ENCODE data around the gene INTS15.

The INTS15 gene

DNA sequence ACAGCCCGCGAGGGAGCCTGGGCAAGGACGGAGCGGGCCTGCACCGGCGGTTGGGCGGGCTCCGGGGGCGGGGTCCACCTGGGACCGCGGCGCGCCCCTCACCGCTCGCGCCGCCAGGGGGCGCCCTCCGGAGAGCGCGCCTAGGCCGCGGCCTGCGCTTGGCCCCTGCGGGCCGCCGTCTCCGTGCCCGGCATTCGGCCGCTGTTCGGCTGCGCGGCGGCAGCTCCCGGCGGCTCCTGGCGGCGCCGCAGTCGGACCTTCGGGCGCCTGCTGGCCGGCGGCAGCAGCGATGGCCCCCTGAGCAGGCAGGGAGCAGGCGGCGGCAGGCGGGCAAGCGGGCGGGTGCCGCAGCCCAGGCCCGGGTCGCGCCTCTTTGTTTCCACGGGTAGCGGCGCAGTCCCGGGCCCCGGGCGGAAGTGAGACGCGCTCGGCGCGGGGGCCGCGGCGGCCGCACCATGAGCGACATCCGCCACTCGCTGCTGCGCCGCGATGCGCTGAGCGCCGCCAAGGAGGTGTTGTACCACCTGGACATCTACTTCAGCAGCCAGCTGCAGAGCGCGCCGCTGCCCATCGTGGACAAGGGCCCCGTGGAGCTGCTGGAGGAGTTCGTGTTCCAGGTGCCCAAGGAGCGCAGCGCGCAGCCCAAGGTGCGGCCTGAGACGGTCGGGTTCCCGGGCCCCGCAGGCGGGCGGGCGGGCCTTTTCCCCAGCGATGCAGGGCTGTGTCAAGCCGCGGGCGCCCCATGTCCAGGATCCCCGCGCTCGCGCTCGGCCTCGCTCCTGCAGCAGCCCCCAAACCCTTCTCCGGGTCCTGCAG, at the start of gene INTS15:
TSS of gene INTS15 (plus strand) at position 193 of the 816 bp plus-strand sequence. CDS start at position 456, 263 bp downstream.
- Histone ChIP-seq H3K4me1 (ENCODE audit: insufficient read depth, insufficient read length) (peaks cover 2% of the 10 kb centered on the region), H3K9me3 (ENCODE audit: insufficient read depth, low read length) (no peaks in the 10 kb centered on the region), H3K36me3 (ENCODE audit: insufficient read depth, insufficient read length, low read length) (peaks cover 62% of the 10 kb centered on the region), H3K27me3 (ENCODE audit: insufficient read depth, insufficient read length) (no peaks in the 10 kb centered on the region), H3K9ac (ENCODE audit: insufficient read length, low read depth) (peak within 1 kb of the TSS; percentile 98), H3K4me3 (ENCODE audit: insufficient read length, low read depth) (peak within 1 kb of the TSS; percentile 97)
- peak; percentile 80 for DNase-seq (ENCODE audit: low read depth, low spot score)
- TF ChIP-seq ZNF274 (IDR thresholded peaks at IDR 0.05; ENCODE audit: low read depth, low read length) (no peak), YY1 (IDR thresholded peaks at IDR 0.05; ENCODE audit: insufficient read depth, insufficient read length) (no peak), SUZ12 (IDR thresholded peaks at IDR 0.05; ENCODE audit: extremely low read depth, insufficient read depth, insufficient read length) (no peak)

DNA sequence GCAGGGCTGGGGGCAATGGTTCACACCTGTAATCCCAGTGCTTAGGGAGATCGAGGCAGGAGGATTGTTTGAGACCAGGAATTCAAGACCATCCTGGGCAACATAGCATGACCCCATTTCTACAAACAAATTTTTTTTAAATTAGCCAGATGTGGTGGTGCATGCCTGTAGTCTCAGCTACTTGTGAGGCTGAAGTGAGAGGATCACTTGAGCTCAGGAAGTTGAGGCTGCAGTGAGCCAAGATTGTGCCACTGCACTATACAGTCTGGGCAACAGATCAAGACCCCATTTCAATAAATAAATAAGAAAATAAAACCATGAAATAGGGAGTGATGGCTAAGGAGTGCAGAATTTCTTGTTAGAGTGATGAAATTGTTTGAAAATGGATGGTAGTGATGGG, 47.5 kb upstream of the INTS15 start:
- H3K4me1 ChIP-seq (ENCODE audit: insufficient read depth, insufficient read length): peaks cover 2% of the 10 kb centered on the region
- H3K4me3 ChIP-seq (ENCODE audit: insufficient read length, low read depth): no peak overlapping the region
- DNase-seq (ENCODE audit: low read depth, low spot score): no peak
- no peak for TF ChIP-seq ZNF274 (IDR thresholded peaks at IDR 0.05; ENCODE audit: low read depth, low read length)
- no peak for TF ChIP-seq YY1 (IDR thresholded peaks at IDR 0.05; ENCODE audit: insufficient read depth, insufficient read length)
- TF ChIP-seq SUZ12 (IDR thresholded peaks at IDR 0.05; ENCODE audit: extremely low read depth, insufficient read depth, insufficient read length): no peak
- H3K36me3 ChIP-seq (ENCODE audit: insufficient read depth, insufficient read length, low read length): no peaks in the 10 kb centered on the region
- no peaks in the 10 kb centered on the region for H3K9me3 ChIP-seq (ENCODE audit: insufficient read depth, low read length)
- no peak overlapping the region for H3K9ac ChIP-seq (ENCODE audit: insufficient read length, low read depth)
- H3K27me3 ChIP-seq (ENCODE audit: insufficient read depth, insufficient read length): no peaks in the 10 kb centered on the region

DNA sequence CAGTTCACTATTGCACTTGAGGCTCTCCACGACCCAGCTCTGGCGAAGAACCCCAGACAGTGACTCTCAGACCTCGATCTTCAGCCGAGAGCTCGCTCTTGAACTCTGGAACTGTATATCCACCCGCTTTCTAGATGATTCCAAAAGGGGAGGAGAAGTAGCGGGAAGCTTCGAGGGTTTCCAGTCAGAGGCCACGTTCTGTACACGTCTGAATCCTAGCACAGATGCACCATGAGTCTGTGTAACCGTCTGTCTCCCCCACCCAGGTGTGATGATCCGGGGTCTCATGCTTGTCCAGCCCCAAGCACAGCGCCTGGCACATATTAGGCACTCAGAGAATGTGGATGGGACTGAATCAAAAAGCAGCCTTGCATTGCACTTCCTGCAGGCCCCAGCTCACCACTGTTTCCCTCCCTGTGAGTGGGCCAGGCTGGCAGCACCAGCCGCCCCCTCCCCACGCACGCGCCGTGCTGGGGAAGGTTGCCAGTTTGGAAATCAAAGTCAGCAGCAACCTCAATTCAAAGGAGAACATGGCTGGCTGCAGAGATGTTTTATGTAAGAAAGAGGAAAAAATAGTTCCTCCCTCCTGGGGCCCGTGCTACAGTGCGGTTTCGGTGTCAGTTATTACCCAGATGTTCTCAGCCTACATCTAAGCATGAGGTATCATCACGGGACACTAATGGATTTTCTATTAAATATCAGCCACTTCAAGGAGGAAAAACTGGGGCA, 44.3 kb upstream of the INTS15 start:
- Histone ChIP-seq H3K27me3 (ENCODE audit: insufficient read depth, insufficient read length) (no peaks in the 10 kb centered on the region), H3K36me3 (ENCODE audit: insufficient read depth, insufficient read length, low read length) (no peaks in the 10 kb centered on the region), H3K4me3 (ENCODE audit: insufficient read length, low read depth) (no peak overlapping the region), H3K9ac (ENCODE audit: insufficient read length, low read depth) (no peak overlapping the region), H3K4me1 (ENCODE audit: insufficient read depth, insufficient read length) (peaks cover 2% of the 10 kb centered on the region), H3K9me3 (ENCODE audit: insufficient read depth, low read length) (no peaks in the 10 kb centered on the region)
- no peak for DNase-seq (ENCODE audit: low read depth, low spot score)
- TF ChIP-seq SUZ12 (IDR thresholded peaks at IDR 0.05; ENCODE audit: extremely low read depth, insufficient read depth, insufficient read length): no peak
- no peak for TF ChIP-seq YY1 (IDR thresholded peaks at IDR 0.05; ENCODE audit: insufficient read depth, insufficient read length)
- TF ChIP-seq ZNF274 (IDR thresholded peaks at IDR 0.05; ENCODE audit: low read depth, low read length): no peak

- no peak for TF ChIP-seq ZNF274 (IDR thresholded peaks at IDR 0.05; ENCODE audit: low read depth, low read length)
- TF ChIP-seq SUZ12 (IDR thresholded peaks at IDR 0.05; ENCODE audit: extremely low read depth, insufficient read depth, insufficient read length): no peak
- TF ChIP-seq YY1 (IDR thresholded peaks at IDR 0.05; ENCODE audit: insufficient read depth, insufficient read length): no peak
- Histone ChIP-seq H3K9me3 (ENCODE audit: insufficient read depth, low read length) (no peaks in the 10 kb centered on the region), H3K27me3 (ENCODE audit: insufficient read depth, insufficient read length) (no peaks in the 10 kb centered on the region), H3K9ac (ENCODE audit: insufficient read length, low read depth) (no peak overlapping the region), H3K36me3 (ENCODE audit: insufficient read depth, insufficient read length, low read length) (no peaks in the 10 kb centered on the region), H3K4me3 (ENCODE audit: insufficient read length, low read depth) (no peak overlapping the region), H3K4me1 (ENCODE audit: insufficient read depth, insufficient read length) (peaks cover 2% of the 10 kb centered on the region)
- DNase-seq (ENCODE audit: low read depth, low spot score): no peak
Measured at GRCh38 chr7:6546498-6547251, 43.1 kb upstream of the INTS15 start.

DNA sequence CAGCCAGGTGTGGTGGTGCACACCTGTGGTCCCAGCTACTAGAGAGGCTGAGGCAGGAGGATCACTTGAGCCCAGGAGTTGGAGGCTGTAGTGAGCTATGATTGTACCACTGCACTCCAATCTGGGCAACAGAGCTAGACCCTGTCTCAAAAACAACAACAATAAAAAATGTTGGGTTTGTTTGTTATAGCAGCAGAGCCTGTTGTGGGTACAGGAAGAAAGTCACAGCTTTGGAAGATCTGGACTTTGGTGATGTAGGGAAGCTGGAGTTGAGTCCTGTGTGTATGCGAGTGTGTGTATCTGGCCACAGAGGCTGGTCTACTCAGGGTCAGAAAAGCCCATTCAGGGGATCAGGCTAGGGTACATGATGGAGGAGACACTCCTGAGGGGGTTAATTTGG, 42.4 kb upstream of the INTS15 start:
- Histone ChIP-seq H3K9ac (ENCODE audit: insufficient read length, low read depth) (no peak overlapping the region), H3K9me3 (ENCODE audit: insufficient read depth, low read length) (no peaks in the 10 kb centered on the region), H3K27me3 (ENCODE audit: insufficient read depth, insufficient read length) (no peaks in the 10 kb centered on the region), H3K36me3 (ENCODE audit: insufficient read depth, insufficient read length, low read length) (no peaks in the 10 kb centered on the region), H3K4me3 (ENCODE audit: insufficient read length, low read depth) (no peak overlapping the region), H3K4me1 (ENCODE audit: insufficient read depth, insufficient read length) (peaks cover 2% of the 10 kb centered on the region)
- no peak for TF ChIP-seq ZNF274 (IDR thresholded peaks at IDR 0.05; ENCODE audit: low read depth, low read length)
- no peak for TF ChIP-seq YY1 (IDR thresholded peaks at IDR 0.05; ENCODE audit: insufficient read depth, insufficient read length)
- no peak for TF ChIP-seq SUZ12 (IDR thresholded peaks at IDR 0.05; ENCODE audit: extremely low read depth, insufficient read depth, insufficient read length)
- DNase-seq (ENCODE audit: low read depth, low spot score): no peak

GRCh38 chr7:6551016-6551511, 38.8 kb upstream of the INTS15 start, which contains the start of gene GRID2IP:
TSS of gene GRID2IP (minus strand) at chr7:6551461. CDS start at chr7:6551436, 25 bp downstream.
- Histone ChIP-seq H3K4me1 (ENCODE audit: insufficient read depth, insufficient read length) (peaks cover 2% of the 10 kb centered on the region), H3K9ac (ENCODE audit: insufficient read length, low read depth) (no peak within 1 kb of the TSS), H3K4me3 (ENCODE audit: insufficient read length, low read depth) (no peak within 1 kb of the TSS), H3K36me3 (ENCODE audit: insufficient read depth, insufficient read length, low read length) (no peaks in the 10 kb centered on the region), H3K9me3 (ENCODE audit: insufficient read depth, low read length) (no peaks in the 10 kb centered on the region), H3K27me3 (ENCODE audit: insufficient read depth, insufficient read length) (no peaks in the 10 kb centered on the region)
- DNase-seq (ENCODE audit: low read depth, low spot score): no peak
- TF ChIP-seq ZNF274 (IDR thresholded peaks at IDR 0.05; ENCODE audit: low read depth, low read length) (no peak), YY1 (IDR thresholded peaks at IDR 0.05; ENCODE audit: insufficient read depth, insufficient read length) (no peak), SUZ12 (IDR thresholded peaks at IDR 0.05; ENCODE audit: extremely low read depth, insufficient read depth, insufficient read length) (no peak)

Data from NT2/D1 (cell line).